Chondrocyte (in vitro differentiated cells): ENCODE results near the gene QKI. TPM values are rescaled to one million over a fixed set of nuclear protein-coding genes. Genes with fewer than 3 reads are reported as not detected.

Experiments used
- DNase-seq: peaks from one replicate; pipeline ENCODE4 v3.0.0; 2021; ENCODE audit warnings: mixed read lengths, low spot score
- H3K27ac Mint-ChIP-seq: one replicate; pipeline ENCODE4 v1.8.0; 2021; ENCODE audit warnings: mild to moderate bottlenecking, moderate library complexity, mixed read lengths; ENCODE audit not compliant: unreplicated experiment
- H3K27me3 Mint-ChIP-seq: 2 replicates; pipeline ENCODE4 v1.8.0; 2021; ENCODE audit warnings: low read depth, mixed read lengths
- H3K36me3 Mint-ChIP-seq: 2 replicates; pipeline ENCODE4 v1.8.0; 2021; ENCODE audit warnings: low read depth, mixed read lengths
- H3K4me1 Mint-ChIP-seq: 2 replicates; pipeline ENCODE4 v1.8.0; 2021; ENCODE audit warnings: low read depth, mild to moderate bottlenecking, mixed read lengths
- H3K4me3 Mint-ChIP-seq: one replicate; pipeline ENCODE4 v1.8.0; 2021; ENCODE audit warnings: mild to moderate bottlenecking, moderate library complexity, mixed read lengths; ENCODE audit not compliant: unreplicated experiment
- H3K9me3 Mint-ChIP-seq: 2 replicates; pipeline ENCODE4 v1.8.0; 2021; ENCODE audit warnings: low read depth, mixed read lengths
- CTCF ChIP-seq: fragments of 200-600 bp; sonication (generic); IDR thresholded peaks from 2 replicates; pipeline ENCODE4 v1.5.0; 2021; ENCODE audit warnings: antibody characterized with exemption, mild to moderate bottlenecking, moderate library complexity
- total RNA-seq: library from RNA; stranded (reverse); gene quantifications from 3 replicates; pipeline ENCODE4 v1.2.1, GENCODE V29; 2021

Gene QKI
- total RNA-seq, 1 donor from 2014 or later = 189 TPM

- TF ChIP-seq CTCF = no peak
- Mint-ChIP-seq H3K9me3 (no peaks in the 10 kb centered on the region), H3K27ac (no peak overlapping the region), H3K4me3 (no peak overlapping the region), H3K36me3 (no peaks in the 10 kb centered on the region), H3K4me1 (peaks cover 11% of the 10 kb centered on the region), H3K27me3 (no peaks in the 10 kb centered on the region)
- DNase-seq = no peak
Measured at GRCh38 chr6:163386329-163386908, 28.1 kb upstream of the QKI start.

GRCh38 chr6:163387317-163387716, 27.2 kb upstream of the QKI start:
- Mint-ChIP-seq H3K36me3 (no peaks in the 10 kb centered on the region), H3K4me1 (peaks cover 18% of the 10 kb centered on the region), H3K27me3 (no peaks in the 10 kb centered on the region), H3K4me3 (no peak overlapping the region), H3K9me3 (no peaks in the 10 kb centered on the region), H3K27ac (no peak overlapping the region)
- TF ChIP-seq CTCF = no peak
- no peak for DNase-seq

- H3K9me3 Mint-ChIP-seq = no peaks in the 10 kb centered on the region
- no peaks in the 10 kb centered on the region for H3K27me3 Mint-ChIP-seq
- no peak for DNase-seq
- H3K27ac Mint-ChIP-seq = no peak overlapping the region
- TF ChIP-seq CTCF = no peak
- H3K36me3 Mint-ChIP-seq = no peaks in the 10 kb centered on the region
- no peak overlapping the region for H3K4me3 Mint-ChIP-seq
- H3K4me1 Mint-ChIP-seq = peaks cover 27% of the 10 kb centered on the region
Measured at GRCh38 chr6:163389354-163389753, 25.2 kb upstream of the QKI start.

GRCh38 chr6:163390770-163391169, 23.7 kb upstream of the QKI start:
- no peaks in the 10 kb centered on the region for H3K9me3 Mint-ChIP-seq
- peaks cover 27% of the 10 kb centered on the region for H3K4me1 Mint-ChIP-seq
- no peak overlapping the region for H3K4me3 Mint-ChIP-seq
- no peaks in the 10 kb centered on the region for H3K36me3 Mint-ChIP-seq
- DNase-seq = no peak
- TF ChIP-seq CTCF = no peak
- no peaks in the 10 kb centered on the region for H3K27me3 Mint-ChIP-seq
- no peak overlapping the region for H3K27ac Mint-ChIP-seq

GRCh38 chr6:163391985-163392384, 22.5 kb upstream of the QKI start:
- no peak overlapping the region for H3K4me3 Mint-ChIP-seq
- no peaks in the 10 kb centered on the region for H3K27me3 Mint-ChIP-seq
- H3K27ac Mint-ChIP-seq = no peak overlapping the region
- TF ChIP-seq CTCF = no peak
- peaks cover 31% of the 10 kb centered on the region for H3K4me1 Mint-ChIP-seq
- no peaks in the 10 kb centered on the region for H3K9me3 Mint-ChIP-seq
- DNase-seq = no peak
- no peaks in the 10 kb centered on the region for H3K36me3 Mint-ChIP-seq
